Measurements from ENCODE around the gene PPP1R3E.

Gene PPP1R3E

GRCh38 chr14:23302290-23303225 lies at the start of gene PPP1R3E:
PPP1R3E (minus strand) TSS chr14:23302859; CDS start chr14:23302576, 283 bp downstream.
- Histone ChIP-seq H3K4me3 (ENCODE audit: severe bottlenecking) (peak within 1 kb of the TSS; percentile 68), H3K27me3 (ENCODE audit: insufficient read depth, poor library complexity, severe bottlenecking) (no peaks in the 10 kb centered on the region), H3K9me3 (ENCODE audit: severe bottlenecking) (no peaks in the 10 kb centered on the region), H3K27ac (ENCODE audit: poor library complexity, severe bottlenecking) (peak within 1 kb of the TSS; percentile 73), H3K4me1 (ENCODE audit: insufficient read depth, poor library complexity, severe bottlenecking) (peaks cover 16% of the 10 kb centered on the region), H3K36me3 (ENCODE audit: low read depth) (peaks cover 3% of the 10 kb centered on the region)
- TF ChIP-seq CTCF (IDR thresholded peaks at IDR 0.05; ENCODE audit: poor library complexity, severe bottlenecking) = no peak
- peak; percentile 85 for DNase-seq (ENCODE audit: low spot score)
- peak; percentile 57 for ATAC-seq (ENCODE audit: low read depth)

GRCh38 chr14:23351681-23352505 lies 49.2 kb upstream of the PPP1R3E start:
- H3K36me3 ChIP-seq (ENCODE audit: low read depth) = no peaks in the 10 kb centered on the region
- TF ChIP-seq CTCF (IDR thresholded peaks at IDR 0.05; ENCODE audit: poor library complexity, severe bottlenecking) = peak; percentile 47
- no peaks in the 10 kb centered on the region for H3K4me1 ChIP-seq (ENCODE audit: insufficient read depth, poor library complexity, severe bottlenecking)
- no peaks in the 10 kb centered on the region for H3K9me3 ChIP-seq (ENCODE audit: severe bottlenecking)
- DNase-seq (ENCODE audit: low spot score) (no peak), ATAC-seq (ENCODE audit: low read depth) (peak; percentile 6; the same call in 2 of the 3 replicates)
- H3K27me3 ChIP-seq (ENCODE audit: insufficient read depth, poor library complexity, severe bottlenecking) = no peaks in the 10 kb centered on the region
- H3K4me3 ChIP-seq (ENCODE audit: severe bottlenecking) = peak overlapping the region; percentile 50
- no peak overlapping the region for H3K27ac ChIP-seq (ENCODE audit: poor library complexity, severe bottlenecking)

GRCh38 chr14:23349156-23349845 lies 46.6 kb upstream of the PPP1R3E start:
- Histone ChIP-seq H3K27me3 (ENCODE audit: insufficient read depth, poor library complexity, severe bottlenecking) (no peaks in the 10 kb centered on the region), H3K27ac (ENCODE audit: poor library complexity, severe bottlenecking) (no peak overlapping the region), H3K36me3 (ENCODE audit: low read depth) (no peaks in the 10 kb centered on the region), H3K4me3 (ENCODE audit: severe bottlenecking) (no peak overlapping the region), H3K4me1 (ENCODE audit: insufficient read depth, poor library complexity, severe bottlenecking) (no peaks in the 10 kb centered on the region), H3K9me3 (ENCODE audit: severe bottlenecking) (no peaks in the 10 kb centered on the region)
- TF ChIP-seq CTCF (IDR thresholded peaks at IDR 0.05; ENCODE audit: poor library complexity, severe bottlenecking) = no peak
- ATAC-seq (ENCODE audit: low read depth) (no peak), DNase-seq (ENCODE audit: low spot score) (no peak)

- H3K36me3 ChIP-seq (ENCODE audit: low read depth) = no peaks in the 10 kb centered on the region
- no peak for TF ChIP-seq CTCF (IDR thresholded peaks at IDR 0.05; ENCODE audit: poor library complexity, severe bottlenecking)
- DNase-seq (ENCODE audit: low spot score) = no peak
- H3K4me3 ChIP-seq (ENCODE audit: severe bottlenecking) = no peak overlapping the region
- no peaks in the 10 kb centered on the region for H3K4me1 ChIP-seq (ENCODE audit: insufficient read depth, poor library complexity, severe bottlenecking)
- no peaks in the 10 kb centered on the region for H3K9me3 ChIP-seq (ENCODE audit: severe bottlenecking)
- no peak overlapping the region for H3K27ac ChIP-seq (ENCODE audit: poor library complexity, severe bottlenecking)
- H3K27me3 ChIP-seq (ENCODE audit: insufficient read depth, poor library complexity, severe bottlenecking) = no peaks in the 10 kb centered on the region
- ATAC-seq (ENCODE audit: low read depth) = no peak
These were observed 45.6 kb upstream of the PPP1R3E start for GRCh38 chr14:23348297-23348655.

Measured in RWPE2 (cell line).